ENCODE results near the gene ST3GAL4.
"Not testable (repeated sequence)": the region's sequence is repeated elsewhere in the genome, so short reads cannot be mapped to it uniquely, and the experiment has no call there.

Gene ST3GAL4, protein sequence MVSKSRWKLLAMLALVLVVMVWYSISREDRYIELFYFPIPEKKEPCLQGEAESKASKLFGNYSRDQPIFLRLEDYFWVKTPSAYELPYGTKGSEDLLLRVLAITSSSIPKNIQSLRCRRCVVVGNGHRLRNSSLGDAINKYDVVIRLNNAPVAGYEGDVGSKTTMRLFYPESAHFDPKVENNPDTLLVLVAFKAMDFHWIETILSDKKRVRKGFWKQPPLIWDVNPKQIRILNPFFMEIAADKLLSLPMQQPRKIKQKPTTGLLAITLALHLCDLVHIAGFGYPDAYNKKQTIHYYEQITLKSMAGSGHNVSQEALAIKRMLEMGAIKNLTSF

DNA sequence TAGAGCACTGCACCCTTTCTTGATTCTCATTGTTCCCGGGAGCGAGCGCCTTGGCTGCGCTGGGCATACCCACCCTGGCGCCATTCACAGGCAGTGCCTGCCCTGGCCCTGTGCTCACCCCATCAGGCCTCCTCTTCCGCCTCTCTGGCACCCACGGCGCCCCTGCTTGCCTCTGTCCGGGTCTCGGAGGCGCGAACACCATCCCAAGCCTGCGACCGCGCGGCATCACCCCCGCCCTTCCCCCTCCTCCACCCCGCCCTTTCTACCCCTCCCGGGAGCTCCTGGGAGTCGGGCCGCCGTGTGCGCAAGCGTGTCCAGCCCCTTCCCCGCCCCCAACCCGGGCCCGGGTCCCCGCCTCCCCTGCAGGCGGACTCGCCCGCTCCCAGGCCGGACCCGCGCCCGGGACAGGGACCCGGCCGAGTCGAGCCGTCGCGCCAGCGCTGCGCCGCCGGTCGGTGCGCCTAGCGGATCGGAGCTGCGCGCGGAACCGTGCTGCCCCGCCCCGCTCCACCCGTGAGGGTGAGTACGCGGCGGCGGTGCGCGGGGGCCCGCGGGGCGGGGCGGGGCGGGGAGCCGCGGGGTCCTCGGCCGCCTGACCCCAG is at the start of gene ST3GAL4:
Gene ST3GAL4 (plus strand): TSS at position 363 of the 602 bp plus-strand sequence. CDS start 50,470 bp downstream, outside the sequence.
- DNase-seq: peak; percentile 64 to 68

DNA sequence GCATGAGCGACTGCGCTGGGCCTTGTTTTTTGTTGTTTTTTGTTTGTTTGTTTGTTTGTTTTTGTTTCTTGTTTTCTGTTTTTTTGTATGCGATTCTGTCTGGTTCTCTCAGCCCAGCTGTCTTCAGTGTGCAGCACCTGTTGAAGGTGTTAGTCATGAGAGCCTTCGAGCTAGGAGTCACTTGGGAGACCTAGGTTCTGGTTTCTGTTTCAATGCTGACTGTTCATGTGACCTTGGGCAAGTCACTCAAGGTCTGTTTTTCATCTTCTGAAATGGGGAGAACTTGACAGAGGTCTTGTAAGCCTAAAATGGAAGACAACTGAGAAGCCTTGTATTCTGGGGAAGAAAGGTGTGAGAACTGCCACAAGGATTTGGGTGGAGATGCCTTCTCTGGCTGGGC is 49.8 kb upstream of the ST3GAL4 start:
- no peak for DNase-seq

DNA sequence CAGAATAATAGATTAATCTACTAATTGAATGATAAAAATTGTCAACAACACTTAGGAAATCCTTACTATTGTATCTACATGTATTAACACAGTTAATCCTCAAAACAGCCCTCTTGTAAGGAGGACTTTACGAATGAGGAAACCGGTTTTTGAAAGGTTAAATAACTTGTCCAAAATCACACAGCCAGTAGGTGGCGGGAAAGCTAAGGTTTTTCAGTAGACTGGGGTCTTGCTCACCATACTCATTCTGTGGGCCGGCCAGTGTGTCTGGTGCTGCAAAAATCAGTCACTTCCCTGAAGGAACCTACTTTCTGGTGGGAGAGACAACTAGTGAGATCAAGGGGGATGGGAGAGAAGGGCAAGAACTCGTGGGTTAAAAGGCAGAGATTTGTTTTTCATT is 47.8 kb upstream of the ST3GAL4 start:
- no peak for DNase-seq

DNA sequence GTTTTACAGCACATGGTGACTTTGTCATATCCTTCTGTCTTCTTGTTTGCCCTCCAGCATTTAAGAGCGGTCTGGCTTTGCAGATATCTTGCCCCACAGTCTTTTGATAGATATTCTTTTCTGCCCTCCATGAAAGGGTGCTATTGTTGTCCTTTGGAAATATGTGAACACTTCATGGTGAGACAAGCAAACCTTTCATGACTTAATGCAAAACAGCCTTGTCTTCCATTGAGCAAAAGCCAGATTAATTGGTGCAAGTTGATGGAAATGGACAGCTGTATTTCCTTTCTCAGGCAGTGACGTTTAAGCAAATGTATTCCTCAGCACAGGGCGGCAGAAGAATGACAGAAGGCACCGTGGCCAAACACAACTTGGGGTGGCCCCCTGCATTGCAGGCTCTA is 47.2 kb upstream of the ST3GAL4 start:
- no peak for DNase-seq

DNA sequence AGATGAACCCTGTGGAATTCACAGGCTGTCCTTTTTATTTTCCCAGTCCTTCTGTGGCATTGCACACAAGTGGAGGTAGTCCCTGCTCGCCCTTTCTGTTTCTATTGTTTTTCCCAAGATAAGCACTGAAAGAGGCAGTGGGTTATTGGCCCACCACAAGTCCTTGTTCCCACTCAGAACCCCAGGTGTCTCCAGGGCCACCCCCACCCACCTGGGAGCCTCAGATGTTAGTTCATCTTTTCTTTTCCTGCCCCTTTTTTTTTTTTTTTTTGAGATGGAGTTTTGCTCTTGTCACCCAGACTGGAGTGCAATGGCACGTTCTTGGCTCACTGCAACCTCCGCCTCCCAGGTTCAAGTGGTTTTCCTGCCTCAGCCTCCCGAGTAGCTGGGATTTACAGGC is 46.7 kb upstream of the ST3GAL4 start:
- not testable (repeated sequence) for DNase-seq

DNA sequence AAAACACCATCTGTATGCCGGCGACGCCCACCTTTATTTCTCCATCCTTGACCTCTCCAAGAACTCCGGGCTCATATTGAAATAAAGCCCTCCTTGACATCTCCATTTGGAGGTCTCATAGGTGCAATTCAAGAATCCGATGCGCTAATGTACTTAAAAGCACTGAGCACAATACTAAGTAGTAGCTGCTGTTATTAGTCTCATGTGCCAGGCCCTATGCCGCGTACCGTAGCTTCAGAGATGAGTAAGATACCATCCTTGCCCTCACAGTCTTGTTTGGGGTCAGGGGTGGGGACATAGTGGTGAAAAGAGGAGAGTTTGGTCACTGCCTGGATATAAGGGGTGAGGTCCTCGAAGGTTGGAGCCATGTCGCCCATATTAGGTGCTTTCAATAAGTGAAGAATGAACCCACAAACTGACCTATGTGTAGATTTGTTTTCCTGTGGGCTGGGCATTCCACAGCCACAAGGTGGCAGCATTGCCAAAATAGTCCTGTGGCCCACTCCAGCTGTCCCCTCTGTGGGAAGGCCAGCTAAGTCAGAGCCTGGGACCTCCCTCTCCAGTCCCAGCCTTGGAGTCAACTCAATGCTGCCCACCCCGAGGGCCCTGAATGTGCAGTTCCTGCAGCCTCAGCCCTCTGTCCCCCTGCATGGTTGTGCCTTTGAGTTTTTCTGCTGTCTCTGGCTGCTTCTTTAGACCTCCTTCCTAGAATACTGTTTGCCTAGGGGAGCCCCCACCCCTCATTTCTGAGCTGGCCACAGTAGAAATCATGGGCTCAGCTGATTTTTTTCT is 45.1 kb upstream of the ST3GAL4 start:
- DNase-seq: peak; percentile 51 to 53

DNA sequence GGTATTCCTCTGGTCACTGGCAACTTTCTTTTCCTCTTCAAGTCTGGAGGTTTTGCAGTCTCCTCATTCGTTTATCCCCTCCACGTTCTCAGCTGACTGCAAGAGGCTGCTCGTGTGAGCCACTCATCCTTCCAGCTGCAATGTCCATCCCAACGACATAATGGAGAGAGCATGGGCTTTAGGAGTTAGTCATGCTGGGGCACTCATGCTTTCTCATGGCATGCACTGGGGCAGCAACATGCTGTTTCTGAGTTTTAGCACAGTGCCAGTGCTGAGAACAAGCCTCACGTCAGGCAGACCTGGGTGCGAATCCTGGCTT is 44.5 kb upstream of the ST3GAL4 start:
- DNase-seq: no peak

DNA sequence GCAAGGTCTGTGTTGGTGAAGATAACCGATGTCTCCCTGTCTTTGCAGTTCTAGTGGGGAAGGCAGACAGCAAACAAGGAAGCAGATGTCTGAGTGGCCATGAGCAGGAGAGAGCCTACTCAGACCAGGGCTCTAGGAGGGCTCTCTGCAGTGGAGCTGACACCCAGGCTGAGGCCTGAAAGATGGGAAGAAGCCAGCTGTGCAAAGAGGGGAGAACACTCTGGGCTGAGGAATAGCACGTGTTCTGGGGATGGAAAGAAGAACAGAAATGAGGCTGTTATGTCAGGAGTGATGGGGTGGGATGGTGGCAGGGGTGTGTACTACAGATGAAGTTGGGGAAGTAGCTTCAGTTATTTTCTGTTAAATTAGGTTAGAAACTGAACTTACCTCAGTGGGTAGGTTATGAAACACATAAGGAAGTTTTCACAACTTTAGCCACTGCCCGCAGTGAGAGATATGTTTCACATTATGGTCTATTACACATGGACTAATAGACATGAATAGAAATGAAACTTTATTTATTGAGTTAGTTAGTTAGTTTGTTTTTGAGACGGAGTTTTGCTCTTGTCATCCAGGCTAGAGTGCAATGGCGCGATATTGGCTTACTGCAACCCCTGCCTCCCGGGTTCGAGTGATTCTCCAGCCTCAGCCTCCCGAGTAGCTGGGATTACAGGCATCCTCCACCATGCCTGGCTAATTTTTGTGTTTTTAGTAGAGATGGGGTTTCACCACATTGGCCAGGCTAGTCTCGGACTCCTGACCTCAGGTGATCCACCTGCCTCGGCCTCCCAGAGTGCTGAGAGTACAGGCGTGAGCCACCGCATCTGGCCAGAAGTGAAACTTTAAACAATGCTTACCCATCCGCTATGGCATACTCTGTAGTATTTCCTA is 43.8 kb upstream of the ST3GAL4 start:
- DNase-seq: no peak

DNA sequence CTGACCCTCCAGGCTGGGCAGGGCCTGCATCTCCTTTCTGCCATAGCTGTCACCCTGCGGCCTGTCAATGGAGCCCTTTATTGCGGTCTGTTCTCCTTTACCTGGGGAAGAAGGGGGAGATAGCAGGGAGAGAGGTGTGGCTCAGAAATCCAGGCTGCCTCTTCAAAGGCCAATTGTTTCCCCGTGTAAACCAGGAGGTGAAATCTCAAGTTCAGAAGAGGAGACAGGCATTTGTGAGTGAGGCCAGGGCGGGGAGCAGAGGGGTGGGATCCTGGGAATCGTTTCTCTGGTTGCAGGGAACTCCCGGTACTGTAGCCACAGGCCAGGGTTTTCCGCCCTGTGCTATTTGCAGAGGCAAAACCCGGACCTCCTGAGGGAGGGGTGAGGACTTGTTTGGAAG is 42.5 kb upstream of the ST3GAL4 start:
- DNase-seq: no peak

DNA sequence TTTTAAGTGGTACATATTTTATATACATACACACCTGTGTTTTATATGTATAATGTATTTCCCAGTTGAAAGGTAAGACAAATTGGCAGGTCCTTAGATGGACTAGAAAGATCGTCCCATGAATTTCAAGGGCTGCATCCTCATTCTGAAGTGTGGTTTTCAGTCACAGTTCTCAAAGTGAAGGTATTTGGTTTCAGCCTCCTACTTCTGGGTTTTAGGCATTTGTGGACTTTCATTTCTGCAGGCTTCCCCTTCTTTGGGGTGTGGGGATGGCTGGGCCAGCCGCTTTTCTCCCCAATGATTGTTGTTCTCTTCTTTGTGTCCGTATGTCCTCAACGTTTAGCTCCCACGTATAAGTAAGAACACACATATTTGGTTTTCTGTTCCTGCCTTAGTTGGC is 41.7 kb upstream of the ST3GAL4 start:
- DNase-seq: no peak

DNA sequence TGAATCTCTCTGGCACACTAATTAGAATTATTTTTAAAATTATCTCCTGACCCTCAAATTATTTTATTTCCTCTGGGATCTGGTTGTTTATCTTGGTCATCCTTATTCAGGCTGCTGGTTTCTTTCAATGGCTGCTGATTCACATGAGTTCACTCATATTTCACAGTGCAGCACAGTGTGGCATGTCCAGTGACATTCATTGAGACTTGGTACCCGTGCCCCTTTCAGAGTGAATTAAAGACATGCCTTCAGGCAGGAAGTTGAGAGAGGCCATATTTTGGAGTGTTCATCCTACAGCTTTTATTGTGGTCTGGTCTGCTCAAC is 38.1 kb upstream of the ST3GAL4 start:
- DNase-seq: no peak

DNA sequence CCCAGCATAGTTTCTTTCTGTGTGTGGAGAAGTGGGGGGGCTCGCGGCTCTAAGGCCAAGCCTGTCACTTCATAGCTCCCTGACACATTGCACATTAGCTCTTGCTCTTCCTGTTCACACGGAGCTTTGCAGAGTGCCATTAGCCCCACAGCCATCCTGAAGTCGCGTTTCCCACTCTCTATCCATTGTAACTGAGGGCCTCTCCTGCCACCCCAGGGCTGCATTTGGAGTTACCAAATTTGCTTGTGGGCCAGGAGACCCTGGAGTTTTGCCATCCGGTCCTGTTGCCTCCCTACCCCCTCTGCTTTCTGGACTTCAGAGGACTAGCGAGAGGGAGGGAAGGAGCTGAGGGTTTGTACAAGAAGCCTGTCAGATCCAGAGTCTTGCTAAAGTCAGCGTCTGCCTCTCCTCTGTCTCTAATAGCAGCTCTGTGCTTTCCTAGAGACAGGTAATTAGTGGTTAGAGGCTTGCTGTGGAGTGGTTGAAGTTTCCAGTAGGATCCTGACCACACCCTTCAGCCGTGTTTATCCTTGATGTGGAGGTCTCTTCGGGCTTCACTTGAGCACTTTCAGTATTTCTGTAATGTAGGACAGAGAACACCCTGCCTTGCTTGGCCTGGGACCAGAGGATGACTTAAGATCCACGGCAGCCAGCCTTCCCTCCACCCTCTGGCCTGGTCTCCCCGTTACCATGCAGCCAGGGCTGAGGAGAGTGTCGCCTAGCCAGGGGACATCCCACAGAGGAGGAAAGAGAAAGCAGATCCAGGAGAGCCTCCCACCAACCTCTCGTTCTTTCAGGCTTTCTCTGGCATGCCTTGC is 37.5 kb upstream of the ST3GAL4 start:
- DNase-seq: no peak

DNA sequence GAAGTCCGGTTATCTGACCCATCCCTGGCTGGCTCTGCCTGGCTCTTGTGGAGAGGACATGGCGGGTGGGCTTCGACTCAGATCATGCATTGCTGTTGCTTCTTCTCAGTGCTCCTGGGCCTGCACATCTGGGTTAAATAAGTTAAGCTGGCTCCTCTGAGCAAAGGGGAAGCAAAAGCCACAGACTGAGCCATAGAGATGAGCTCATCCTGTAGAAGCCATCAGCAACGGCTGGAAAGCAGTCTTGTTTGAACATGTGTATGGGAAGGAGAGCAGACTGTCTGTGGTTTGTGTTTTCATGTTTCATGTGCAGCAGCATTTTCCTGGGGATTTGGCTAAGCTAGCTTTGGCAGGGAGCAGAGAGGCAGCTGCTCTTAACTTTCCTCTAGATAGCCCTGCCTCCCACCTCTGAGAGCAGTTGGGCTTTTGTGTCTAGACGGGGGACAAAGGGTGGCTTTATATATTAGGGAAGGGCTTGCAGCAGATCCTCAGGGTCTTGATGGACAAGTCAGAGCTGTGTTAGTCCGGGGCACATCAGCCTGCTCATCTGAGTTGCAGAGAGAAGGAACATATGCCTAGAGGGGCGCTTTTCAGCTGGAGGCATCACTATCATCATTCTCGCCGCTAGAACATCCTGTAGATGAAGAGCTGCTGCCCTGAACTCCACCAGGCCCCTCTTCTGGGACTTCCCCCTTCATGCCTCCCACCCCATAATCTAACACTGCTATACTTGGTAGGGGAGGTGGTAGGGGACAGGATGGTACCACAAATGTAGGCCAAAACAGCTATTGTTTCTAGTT is 36.7 kb upstream of the ST3GAL4 start:
- DNase-seq: no peak

DNA sequence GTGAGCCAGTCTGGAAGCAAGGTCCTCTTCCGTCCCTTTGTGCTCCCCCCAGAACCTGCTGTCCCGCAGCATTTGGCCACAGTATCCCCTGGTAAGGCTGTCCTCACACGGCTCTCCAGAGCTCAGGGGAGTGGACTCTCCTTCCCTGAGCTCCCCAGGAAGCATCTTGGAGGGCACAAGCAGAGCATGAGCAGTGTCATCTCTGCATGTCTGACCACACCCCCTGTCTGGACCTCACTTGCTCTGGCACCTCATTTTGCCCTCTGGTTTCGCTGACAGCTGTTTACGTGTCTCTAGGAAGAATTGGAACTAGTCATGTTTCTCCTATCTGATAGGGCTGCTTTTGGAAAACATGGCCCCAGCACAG is 36.1 kb upstream of the ST3GAL4 start:
- no peak for DNase-seq

DNA sequence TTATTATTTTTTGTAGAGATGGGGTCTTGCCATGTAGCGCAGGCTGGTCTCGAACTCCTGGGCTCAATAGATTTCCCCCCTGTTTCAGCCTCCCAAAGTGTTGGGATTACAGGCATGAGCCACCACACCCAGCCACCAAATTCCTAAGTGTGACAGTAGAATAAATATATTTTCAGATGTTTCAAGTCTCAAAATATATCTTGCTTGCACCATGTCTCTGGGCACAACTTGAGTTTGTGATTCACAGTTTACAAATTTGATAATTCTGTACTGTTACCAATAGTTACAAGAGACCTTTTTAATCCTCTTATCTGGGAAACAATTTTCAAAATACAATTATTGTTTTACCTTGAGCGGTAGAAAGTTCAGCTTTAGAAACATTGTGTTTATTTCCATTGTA is 32.5 kb upstream of the ST3GAL4 start:
- no peak for DNase-seq

DNA sequence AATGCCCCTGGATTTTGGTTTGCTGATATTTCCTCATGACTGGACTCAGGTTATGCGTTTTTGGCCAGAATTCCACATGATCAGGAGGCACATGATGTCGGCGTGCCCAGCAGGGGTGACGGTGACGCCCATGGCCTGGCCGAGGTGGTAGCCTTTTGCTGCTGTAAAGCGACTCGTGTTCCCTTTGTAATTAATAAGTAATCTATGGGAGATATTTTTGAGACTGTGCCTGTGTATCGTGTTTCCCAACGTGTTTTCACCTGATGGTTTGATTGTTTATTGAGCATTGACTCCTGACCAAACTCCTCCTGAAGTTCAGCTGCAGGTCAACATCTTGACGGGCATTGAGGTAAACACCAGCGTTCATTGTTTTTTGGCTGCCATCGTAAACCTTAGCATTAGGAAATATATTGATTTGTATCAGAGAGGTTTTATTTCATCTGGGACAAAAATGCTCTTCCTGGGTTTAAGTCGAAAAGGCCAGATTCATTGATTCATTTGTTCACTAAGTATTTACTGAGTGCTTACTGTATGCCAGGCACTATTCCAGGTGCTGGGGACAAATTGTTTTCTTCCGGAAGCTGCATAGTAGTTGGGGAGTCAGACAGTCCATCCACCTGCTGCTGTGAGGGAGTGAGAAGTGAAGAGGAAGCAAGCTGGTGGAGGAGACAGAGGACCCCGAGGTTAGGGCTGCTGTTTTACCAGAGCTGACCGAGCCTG is 28.0 kb upstream of the ST3GAL4 start:
- DNase-seq: no peak

DNA sequence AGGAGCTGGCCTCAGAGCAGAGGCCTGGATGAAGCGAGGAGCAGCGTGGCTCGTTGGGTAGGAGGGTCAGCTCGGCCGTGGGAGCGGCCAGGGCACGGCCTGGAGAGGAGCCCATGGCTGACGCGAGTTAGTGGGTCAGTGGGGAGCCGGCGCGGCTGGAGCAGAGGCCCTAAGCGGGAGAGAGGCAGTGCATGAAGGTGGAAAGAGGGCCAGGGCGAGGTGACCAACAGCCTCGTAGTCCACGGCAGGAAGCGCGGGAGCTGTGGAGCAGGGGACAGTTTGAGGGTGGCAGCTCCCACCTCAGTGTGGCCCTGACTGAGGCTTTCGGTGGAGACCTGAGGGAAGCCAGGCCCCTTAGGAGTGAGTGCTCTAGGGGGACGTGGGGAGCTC is 27.5 kb upstream of the ST3GAL4 start:
- no peak for DNase-seq

DNA sequence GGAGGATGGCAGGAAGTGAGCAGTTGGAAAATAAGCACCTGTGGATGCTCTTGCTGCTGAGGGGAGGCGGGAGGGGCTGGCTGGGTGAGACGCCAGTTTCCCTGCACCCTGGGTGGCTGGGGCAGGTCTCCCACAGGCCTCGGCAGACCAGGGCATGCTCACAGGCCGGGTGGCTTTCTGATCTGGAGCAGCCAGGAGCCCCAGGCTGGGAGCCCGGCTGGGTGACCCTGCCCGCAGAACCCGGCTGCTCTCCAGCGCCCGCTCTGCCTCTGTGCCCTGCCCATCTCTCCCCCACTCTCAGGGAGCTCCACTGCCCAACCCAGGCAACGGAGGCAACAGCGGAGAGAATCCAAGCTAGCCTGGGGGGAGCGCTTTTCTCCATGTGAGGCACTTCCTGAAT is 27.0 kb upstream of the ST3GAL4 start:
- no peak for DNase-seq

DNA sequence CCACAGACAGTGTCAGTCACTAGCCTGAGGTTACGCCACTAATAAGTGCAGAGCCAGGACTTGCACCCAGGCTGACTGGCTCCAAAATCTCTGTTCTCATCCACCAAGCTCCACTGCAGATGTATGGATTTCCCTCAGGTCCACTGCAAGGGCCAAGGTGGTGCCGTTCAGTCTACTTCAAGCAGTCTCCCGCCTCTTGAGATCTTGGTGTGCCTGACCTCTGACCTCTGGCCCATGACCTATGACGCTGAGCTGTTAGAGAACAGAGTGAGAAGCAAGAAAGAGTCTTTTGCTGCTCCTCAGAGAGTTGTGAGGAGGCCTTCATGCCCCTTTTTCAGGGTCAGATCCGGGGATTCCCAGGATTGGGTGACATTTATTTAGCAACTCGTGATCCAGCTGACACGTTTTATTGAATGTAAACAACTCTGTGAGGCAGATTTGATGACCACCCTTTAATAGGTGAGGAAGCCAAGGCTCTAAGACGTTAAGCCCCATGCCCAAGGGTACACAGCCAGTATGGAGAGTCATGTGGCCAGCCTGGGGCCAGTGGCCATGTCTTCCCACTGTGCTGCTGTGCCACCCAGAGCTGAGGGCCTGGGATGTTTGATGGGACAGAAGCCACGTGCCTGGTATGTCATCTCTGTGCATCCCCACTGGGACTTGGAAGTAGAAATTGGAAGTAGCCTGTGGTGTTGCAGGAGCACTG is 26.4 kb upstream of the ST3GAL4 start:
- no peak for DNase-seq

DNA sequence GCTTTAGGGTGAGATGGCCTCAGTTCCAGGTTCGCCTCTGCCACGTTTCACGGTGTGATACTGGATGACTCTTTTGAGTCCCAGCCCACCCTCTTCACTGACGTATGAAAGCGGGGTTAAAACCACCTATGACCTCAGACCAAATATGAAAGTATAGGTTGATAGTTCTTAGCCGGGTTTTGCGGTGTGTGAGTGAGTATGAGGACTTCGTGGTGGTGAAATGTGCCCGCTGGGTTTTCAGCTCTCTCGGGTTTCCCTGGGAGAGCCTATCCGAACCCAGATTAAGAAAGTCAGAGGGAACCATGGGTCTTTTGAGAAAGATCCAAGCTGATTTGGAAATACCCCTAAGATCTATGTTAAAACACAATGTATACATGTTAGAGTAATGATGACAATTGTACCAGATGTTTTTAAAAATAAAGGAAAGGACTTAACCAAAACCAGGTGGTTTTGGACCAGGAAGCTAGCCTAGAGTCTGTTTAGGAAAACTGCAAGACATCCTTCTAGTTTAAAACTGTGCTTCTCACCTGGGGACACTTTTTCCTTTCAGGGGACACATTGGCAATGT is 25.8 kb upstream of the ST3GAL4 start:
- DNase-seq: no peak
